ENCODE results near the gene PLEKHO2. TPM values are rescaled to one million over a fixed set of nuclear protein-coding genes. Genes with fewer than 3 reads are reported as not detected.

Gene PLEKHO2
- total RNA-seq, 1 donor from 2014 or later: 8.8 TPM

DNA sequence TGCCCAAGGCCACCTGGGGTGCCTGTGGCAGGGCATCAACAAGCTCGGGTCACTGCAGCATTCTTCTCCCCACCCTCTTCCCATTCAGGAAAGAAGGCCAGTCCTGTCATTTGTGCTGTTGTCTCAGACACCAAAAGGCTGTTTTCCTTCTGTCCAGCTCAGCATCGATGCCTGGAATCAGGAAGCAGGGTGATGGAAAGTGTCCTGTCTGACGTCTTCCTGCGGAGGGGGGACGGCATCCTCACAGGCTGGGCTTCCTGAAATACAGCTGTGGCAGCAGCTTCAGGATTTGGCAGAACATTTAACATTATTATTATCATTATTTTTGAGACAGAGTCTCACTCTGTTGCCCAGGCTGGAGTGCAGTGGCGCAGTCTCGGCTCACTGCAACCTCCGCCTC, 37.0 kb downstream of the PLEKHO2 start:
- DNase-seq (ENCODE audit: low spot score in 2 of 2, unreplicated experiment in 2 of 2): no peak
- Mint-ChIP-seq H3K36me3 (no peaks in the 10 kb centered on the region), H3K4me1 (peaks cover 9% of the 10 kb centered on the region), H3K27me3 (ENCODE audit: low read depth) (no peaks in the 10 kb centered on the region), H3K9me3 (no peaks in the 10 kb centered on the region), H3K27ac (no peak overlapping the region), H3K4me3 (no peak overlapping the region)
- TF ChIP-seq, protein P1, sequence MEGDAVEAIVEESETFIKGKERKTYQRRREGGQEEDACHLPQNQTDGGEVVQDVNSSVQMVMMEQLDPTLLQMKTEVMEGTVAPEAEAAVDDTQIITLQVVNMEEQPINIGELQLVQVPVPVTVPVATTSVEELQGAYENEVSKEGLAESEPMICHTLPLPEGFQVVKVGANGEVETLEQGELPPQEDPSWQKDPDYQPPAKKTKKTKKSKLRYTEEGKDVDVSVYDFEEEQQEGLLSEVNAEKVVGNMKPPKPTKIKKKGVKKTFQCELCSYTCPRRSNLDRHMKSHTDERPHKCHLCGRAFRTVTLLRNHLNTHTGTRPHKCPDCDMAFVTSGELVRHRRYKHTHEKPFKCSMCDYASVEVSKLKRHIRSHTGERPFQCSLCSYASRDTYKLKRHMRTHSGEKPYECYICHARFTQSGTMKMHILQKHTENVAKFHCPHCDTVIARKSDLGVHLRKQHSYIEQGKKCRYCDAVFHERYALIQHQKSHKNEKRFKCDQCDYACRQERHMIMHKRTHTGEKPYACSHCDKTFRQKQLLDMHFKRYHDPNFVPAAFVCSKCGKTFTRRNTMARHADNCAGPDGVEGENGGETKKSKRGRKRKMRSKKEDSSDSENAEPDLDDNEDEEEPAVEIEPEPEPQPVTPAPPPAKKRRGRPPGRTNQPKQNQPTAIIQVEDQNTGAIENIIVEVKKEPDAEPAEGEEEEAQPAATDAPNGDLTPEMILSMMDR (IDR thresholded peaks at IDR 0.05; ENCODE audit: unreplicated experiment): no peak

DNA sequence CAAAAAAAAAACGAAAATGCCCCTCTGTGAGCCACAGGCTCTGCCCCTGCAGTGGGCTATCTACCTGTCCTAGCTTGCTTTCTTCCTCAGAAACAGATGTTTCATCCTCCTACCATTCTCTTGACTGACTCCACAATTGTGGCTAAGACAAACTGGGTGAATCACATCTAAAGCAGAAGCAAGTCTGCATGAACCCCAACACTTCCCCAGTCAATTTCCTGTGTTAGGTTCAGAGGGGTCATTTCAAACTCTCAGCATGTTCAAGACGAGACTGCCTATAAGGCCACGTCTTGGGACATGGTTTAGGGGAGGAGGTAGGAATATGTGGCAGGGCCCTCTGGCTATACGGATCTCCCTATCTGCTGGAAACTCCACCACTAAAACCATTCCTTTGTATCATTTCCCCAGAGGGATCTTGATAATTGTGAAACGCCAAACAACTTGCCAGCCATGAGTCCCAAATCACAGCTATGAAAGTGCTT, 41.4 kb downstream of the PLEKHO2 start:
- TF ChIP-seq, protein P1 (IDR thresholded peaks at IDR 0.05; ENCODE audit: unreplicated experiment): no peak
- Mint-ChIP-seq H3K9me3 (no peaks in the 10 kb centered on the region), H3K4me3 (no peak overlapping the region), H3K27me3 (ENCODE audit: low read depth) (no peaks in the 10 kb centered on the region), H3K27ac (no peak overlapping the region), H3K4me1 (peaks cover 10% of the 10 kb centered on the region), H3K36me3 (no peaks in the 10 kb centered on the region)
- no peak for DNase-seq (ENCODE audit: low spot score in 2 of 2, unreplicated experiment in 2 of 2)

DNA sequence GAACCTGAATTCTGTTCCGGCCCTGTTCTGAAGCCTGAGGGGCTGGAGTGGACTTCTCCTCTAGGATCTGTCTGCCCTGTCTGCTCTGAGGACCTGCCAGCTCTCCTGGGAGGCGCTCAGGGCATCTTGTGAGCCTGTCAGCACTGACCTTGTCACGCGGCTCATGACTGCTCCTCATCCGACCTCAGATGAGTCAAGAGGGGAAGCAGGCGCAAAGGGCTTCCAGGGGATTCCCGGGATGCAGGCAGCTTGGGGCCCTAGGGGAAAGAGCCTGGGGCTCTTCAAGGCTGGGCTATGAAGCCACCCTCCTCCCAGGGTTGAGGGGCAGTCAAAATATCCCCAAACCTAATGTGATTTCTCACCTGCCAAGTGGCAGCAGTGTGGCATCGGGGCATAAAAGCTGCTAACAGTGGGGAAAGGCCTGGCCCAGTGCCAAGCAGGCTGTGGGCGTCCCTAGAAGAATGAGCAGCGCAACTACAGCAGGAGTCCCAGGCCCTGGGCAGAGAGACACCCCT, 42.3 kb downstream of the PLEKHO2 start:
- TF ChIP-seq, protein P1 (IDR thresholded peaks at IDR 0.05; ENCODE audit: unreplicated experiment): no peak
- no peaks in the 10 kb centered on the region for H3K27me3 Mint-ChIP-seq (ENCODE audit: low read depth)
- no peaks in the 10 kb centered on the region for H3K36me3 Mint-ChIP-seq
- H3K9me3 Mint-ChIP-seq: no peaks in the 10 kb centered on the region
- no peak overlapping the region for H3K4me3 Mint-ChIP-seq
- H3K4me1 Mint-ChIP-seq: peaks cover 10% of the 10 kb centered on the region
- DNase-seq (ENCODE audit: low spot score in 2 of 2, unreplicated experiment in 2 of 2): peak; percentile 50 to 60
- peak overlapping the region; percentile 1 for H3K27ac Mint-ChIP-seq

DNA sequence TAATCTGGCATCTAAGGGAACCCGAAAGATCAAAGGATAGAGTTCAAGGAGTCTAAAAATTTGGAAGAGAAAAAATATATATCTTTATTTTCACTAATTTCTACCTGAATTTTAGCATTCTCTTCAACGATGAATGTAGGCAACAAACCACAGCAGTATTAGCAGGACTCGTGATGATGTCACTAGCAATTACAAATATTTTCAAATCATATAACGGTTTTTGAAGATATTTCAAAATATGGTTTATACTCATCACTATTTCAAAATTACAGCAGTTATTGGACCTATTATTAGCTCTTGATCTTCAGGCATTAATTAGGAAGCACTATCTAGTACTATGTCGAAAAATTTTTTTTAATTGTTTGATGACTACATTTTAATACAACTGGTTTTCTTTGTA, 43.0 kb downstream of the PLEKHO2 start:
- no peak for DNase-seq (ENCODE audit: low spot score in 2 of 2, unreplicated experiment in 2 of 2)
- Mint-ChIP-seq H3K4me3 (no peak overlapping the region), H3K4me1 (peaks cover 10% of the 10 kb centered on the region), H3K36me3 (no peaks in the 10 kb centered on the region), H3K27ac (no peak overlapping the region), H3K27me3 (ENCODE audit: low read depth) (no peaks in the 10 kb centered on the region), H3K9me3 (no peaks in the 10 kb centered on the region)
- TF ChIP-seq, protein P1 (IDR thresholded peaks at IDR 0.05; ENCODE audit: unreplicated experiment): no peak

DNA sequence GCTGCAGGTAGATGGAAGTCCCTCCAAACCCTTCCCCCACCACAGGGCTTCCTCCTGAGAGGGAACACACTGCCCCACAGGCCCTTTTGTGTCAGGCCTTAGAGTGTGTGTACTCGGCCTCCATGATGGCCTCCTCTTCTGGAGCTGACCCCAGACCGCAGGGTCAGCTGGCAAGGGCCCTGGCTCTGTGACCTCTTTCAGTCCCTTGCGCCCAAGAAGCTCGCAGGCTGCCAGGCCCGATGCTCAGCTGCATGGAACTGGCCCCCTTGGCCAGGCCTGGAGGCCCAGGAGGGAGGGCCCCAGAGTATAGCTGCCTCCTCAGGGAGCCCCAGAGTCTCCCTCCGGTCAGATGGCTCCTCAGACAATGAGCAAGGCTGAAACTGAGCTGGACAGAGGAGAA, 46.6 kb downstream of the PLEKHO2 start:
- no peaks in the 10 kb centered on the region for H3K9me3 Mint-ChIP-seq
- no peak overlapping the region for H3K4me3 Mint-ChIP-seq
- no peaks in the 10 kb centered on the region for H3K36me3 Mint-ChIP-seq
- H3K27me3 Mint-ChIP-seq (ENCODE audit: low read depth): no peaks in the 10 kb centered on the region
- DNase-seq (ENCODE audit: low spot score in 2 of 2, unreplicated experiment in 2 of 2): no peak
- peaks cover 22% of the 10 kb centered on the region for H3K4me1 Mint-ChIP-seq
- H3K27ac Mint-ChIP-seq: no peak overlapping the region
- TF ChIP-seq, protein P1 (IDR thresholded peaks at IDR 0.05; ENCODE audit: unreplicated experiment): no peak

DNA sequence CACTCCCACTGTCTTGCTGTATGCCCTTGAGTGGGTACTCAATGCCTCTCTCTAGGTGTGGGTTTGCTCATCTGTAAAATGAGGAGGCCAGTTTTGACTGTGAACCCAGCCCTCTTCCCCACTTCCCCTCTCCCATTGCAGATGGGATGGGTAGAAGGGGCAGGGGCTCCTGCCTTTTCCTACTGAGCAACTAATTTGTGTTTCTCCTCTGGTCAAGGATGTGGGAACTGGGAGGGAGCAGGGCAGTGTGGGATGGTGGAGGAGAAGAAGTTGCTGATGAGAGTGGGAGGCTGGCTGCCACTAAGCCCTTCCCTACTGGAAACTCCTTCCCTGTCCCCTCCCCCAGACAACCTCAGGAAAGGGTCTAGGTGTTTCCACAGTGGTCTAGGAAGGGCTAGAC, 49.8 kb downstream of the PLEKHO2 start:
- Mint-ChIP-seq H3K4me3 (no peak overlapping the region), H3K4me1 (peaks cover 43% of the 10 kb centered on the region), H3K9me3 (no peaks in the 10 kb centered on the region), H3K36me3 (no peaks in the 10 kb centered on the region), H3K27me3 (ENCODE audit: low read depth) (no peaks in the 10 kb centered on the region), H3K27ac (peak overlapping the region; percentile 66)
- no peak for DNase-seq (ENCODE audit: low spot score in 2 of 2, unreplicated experiment in 2 of 2)
- TF ChIP-seq, protein P1 (IDR thresholded peaks at IDR 0.05; ENCODE audit: unreplicated experiment): no peak
